SK-N-SH (cell line): Measurements from ENCODE around the gene HAPLN2.

Source experiments
- EZH2phosphoT487 ChIP-seq: fragments of 200-600 bp; sonication (generic); IDR thresholded peaks from 2 replicates; pipeline ENCODE4 v1.6.1; 2017; ENCODE audit warnings: low read depth, mixed run types, mild to moderate bottlenecking, antibody characterized with exemption, moderate library complexity, borderline replicate concordance
- MEF2A ChIP-seq: IDR thresholded peaks from 2 replicates; pipeline ENCODE4 v1.4.0; 2012; ENCODE audit warnings: low read depth, borderline replicate concordance
- POLR2AphosphoS5 ChIP-seq: IDR thresholded peaks from 2 replicates; pipeline ENCODE4 v1.6.1; 2012; ENCODE audit warnings: low read depth, low read length
- RAD21 ChIP-seq: IDR thresholded peaks from 2 replicates; pipeline ENCODE4 v1.6.1; 2012; ENCODE audit warnings: mild to moderate bottlenecking, low read length
- SIN3A ChIP-seq: IDR thresholded peaks from 2 replicates; pipeline ENCODE4 v1.6.1; 2012; ENCODE audit warnings: low read depth, mild to moderate bottlenecking, low read length, moderate library complexity, borderline replicate concordance
- SMC3 ChIP-seq: IDR thresholded peaks from 2 replicates; pipeline ENCODE4 v1.6.1; 2012; ENCODE audit warnings: low read depth, low read length, improper control_type of control experiment
- TAF1 ChIP-seq: IDR thresholded peaks from 2 replicates; pipeline ENCODE4 v1.6.1; 2012; ENCODE audit warnings: low read depth, mild to moderate bottlenecking, low read length, moderate library complexity, borderline replicate concordance
- TF ChIP-seq, protein P1 (sequence below): fragments of 200-600 bp; sonication (generic); IDR thresholded peaks from 2 replicates; pipeline ENCODE4 v1.6.1; 2017; ENCODE audit warnings: antibody characterized with exemption, mild to moderate bottlenecking, moderate library complexity

DNA sequence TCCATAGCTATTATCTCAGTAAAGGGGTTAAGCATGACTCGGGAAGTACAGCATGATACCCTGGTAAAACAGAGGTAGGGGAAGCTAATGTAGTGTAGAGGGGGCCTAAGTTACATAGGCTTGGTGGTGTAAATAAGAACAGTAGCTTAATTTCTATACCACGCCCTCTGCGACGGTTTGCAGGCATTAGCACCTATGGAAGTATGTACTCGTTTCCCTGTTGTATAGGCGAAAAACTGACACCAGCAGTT, 28.1 kb upstream of the HAPLN2 start:
- TF ChIP-seq RAD21 (no peak), SIN3A (no peak), SMC3 (no peak), EZH2phosphoT487 (no peak), MEF2A (no peak), TAF1 (no peak), POLR2AphosphoS5 (no peak)
- TF ChIP-seq, protein P1, sequence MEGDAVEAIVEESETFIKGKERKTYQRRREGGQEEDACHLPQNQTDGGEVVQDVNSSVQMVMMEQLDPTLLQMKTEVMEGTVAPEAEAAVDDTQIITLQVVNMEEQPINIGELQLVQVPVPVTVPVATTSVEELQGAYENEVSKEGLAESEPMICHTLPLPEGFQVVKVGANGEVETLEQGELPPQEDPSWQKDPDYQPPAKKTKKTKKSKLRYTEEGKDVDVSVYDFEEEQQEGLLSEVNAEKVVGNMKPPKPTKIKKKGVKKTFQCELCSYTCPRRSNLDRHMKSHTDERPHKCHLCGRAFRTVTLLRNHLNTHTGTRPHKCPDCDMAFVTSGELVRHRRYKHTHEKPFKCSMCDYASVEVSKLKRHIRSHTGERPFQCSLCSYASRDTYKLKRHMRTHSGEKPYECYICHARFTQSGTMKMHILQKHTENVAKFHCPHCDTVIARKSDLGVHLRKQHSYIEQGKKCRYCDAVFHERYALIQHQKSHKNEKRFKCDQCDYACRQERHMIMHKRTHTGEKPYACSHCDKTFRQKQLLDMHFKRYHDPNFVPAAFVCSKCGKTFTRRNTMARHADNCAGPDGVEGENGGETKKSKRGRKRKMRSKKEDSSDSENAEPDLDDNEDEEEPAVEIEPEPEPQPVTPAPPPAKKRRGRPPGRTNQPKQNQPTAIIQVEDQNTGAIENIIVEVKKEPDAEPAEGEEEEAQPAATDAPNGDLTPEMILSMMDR: no peak
